Left colon (tissue), 2 donors: ENCODE measurements around the gene DNAJB9. TPM values are rescaled to one million over a fixed set of nuclear protein-coding genes. Genes with fewer than 3 reads are reported as not detected.

ENCODE experiments used
- ATAC-seq: fragments of 200-7000 bp; cut with Tn5 transposase; one replicate; pipeline ENCODE4 v1.9.1; 2020; ENCODE audit warnings: mild to moderate bottlenecking, moderate library complexity
- DNase-seq, 2 donors: peaks; one replicate each; pipeline ENCODE4 v3.0.0-alpha.2; 2020
- intact Hi-C, 2 donors: fragments of 100-400 bp; cut with DNase I in 1 of 2; cut with micrococcal nuclease in 1 of 2; formaldehyde crosslinking; loops; one replicate each; pipeline versions ENCODE4 v1.11.2 to v1.14.0; 2022; cut with DNase I, micrococcal nuclease
- total RNA-seq, 2 donors: library from RNA; stranded (reverse); fragmentation: NEBNext Ultra II Directional; extraction: Animal tissue kit (Norgen Biotek cat#: 25700); gene quantifications; one replicate each; pipeline ENCODE4 v1.2.1, GENCODE V29; 2021
- donor health status: DM: no; HTN: no; CAD: no.
- donor health status: DM: yes; HTN: yes; CAD: no.

The DNAJB9 gene
- total RNA-seq, 2 donors from 2014 or later = 9.3 to 16.7 TPM

- intact Hi-C loops = no loop called here
- ATAC-seq = no peak
- no peak for DNase-seq
Measured at GRCh38 chr7:108598914-108599580, 29.4 kb downstream of the DNAJB9 start.

- no peak for DNase-seq
- no peak for ATAC-seq
- intact Hi-C loops = no loop called here
Measured at GRCh38 chr7:108600399-108600798, 30.7 kb downstream of the DNAJB9 start.

- DNase-seq = no peak
- intact Hi-C loops = no loop called here
- peak; percentile 52 for ATAC-seq
Measured at GRCh38 chr7:108603656-108604306, 34.1 kb downstream of the DNAJB9 start.

GRCh38 chr7:108604307-108605077, 34.8 kb downstream of the DNAJB9 start:
- no peak for ATAC-seq
- DNase-seq = no peak

GRCh38 chr7:108605559-108606201, 36.0 kb downstream of the DNAJB9 start:
- no peak for ATAC-seq
- no peak for DNase-seq
- intact Hi-C loops = no loop called here

More at GRCh38 chr7:108604307-108605077, 34.8 kb downstream of the DNAJB9 start:
- intact Hi-C loops = no loop called here

GRCh38 chr7:108609643-108610042, 40.0 kb downstream of the DNAJB9 start:
- ATAC-seq = no peak
- DNase-seq = no peak
- intact Hi-C loops = no loop called here

- intact Hi-C loops = no loop called here
- DNase-seq (no peak), ATAC-seq (no peak)
Measured at GRCh38 chr7:108611268-108611667, 41.6 kb downstream of the DNAJB9 start.

- intact Hi-C loops = no loop called here
- ATAC-seq (peak; percentile 50), DNase-seq (no peak)
Measured at GRCh38 chr7:108613147-108613948, 43.7 kb downstream of the DNAJB9 start.

- ATAC-seq (no peak), DNase-seq (no peak)
- intact Hi-C loops = no loop called here
Measured at GRCh38 chr7:108613949-108614381, 44.3 kb downstream of the DNAJB9 start.

- DNase-seq = no peak
- ATAC-seq = no peak
- intact Hi-C loops = no loop called here
Measured at GRCh38 chr7:108614896-108615295, 45.2 kb downstream of the DNAJB9 start.

- intact Hi-C loops = no loop called here
- DNase-seq = no peak
- no peak for ATAC-seq
Measured at GRCh38 chr7:108618056-108618455, 48.4 kb downstream of the DNAJB9 start.

GRCh38 chr7:108623220-108623619, 53.5 kb downstream of the DNAJB9 start:
- intact Hi-C loops = no loop called here
- DNase-seq = no peak

More at GRCh38 chr7:108623220-108623619, 53.5 kb downstream of the DNAJB9 start:
- no peak for ATAC-seq

Other genes starting within 250 kb of the DNAJB9 start
- 1 to 10 TPM in 1 of 2 donors, under 1 TPM in 1; 0.92 to 1.1 TPM for gene NRCAM, start 113.4 kb upstream of the DNAJB9 start, total RNA-seq
- gene PNPLA8, start 43.7 kb upstream of the DNAJB9 start, total RNA-seq = 10 to 100 TPM; 20.0 to 23.2 TPM
- 10 to 100 TPM; 15.7 to 20.5 TPM for gene THAP5, start 168 bp upstream of the DNAJB9 start, total RNA-seq